ENCODE measurements around the gene FXYD6. TPM values are rescaled to one million over a fixed set of nuclear protein-coding genes. Genes with fewer than 3 reads are reported as not detected.
A peak's percentile ranks its signal among the peaks of the same experiment; 100 is the strongest.

FXYD6 gene
- total RNA-seq, 3 donors from 2014 or later: 16.0 to 25.0 (median 20.3) TPM

GRCh38 chr11:117805045-117805444 is 71.4 kb downstream of the FXYD6 start:
- intact Hi-C loops (cut with DNase I; ENCODE audit: low total_unique reads): loop anchor here (10.0 kb wide), 1 partner anchor 380 kb away; no protein-coding TSS in a partner anchor
- Histone ChIP-seq H3K27me3 (peaks cover 0 to 4% of the 10 kb centered on the region in 2 donors), H3K27ac (no peak overlapping the region), H3K36me3 (no peaks in the 10 kb centered on the region), H3K9me3 (no peaks in the 10 kb centered on the region), H3K4me3 (no peak overlapping the region), H3K4me1 (no peaks in the 10 kb centered on the region)
- TF ChIP-seq POLR2A (IDR thresholded peaks at IDR 0.05) (no peak), POLR2AphosphoS5 (IDR thresholded peaks at IDR 0.05) (no peak)
- TF ChIP-seq, protein P1, sequence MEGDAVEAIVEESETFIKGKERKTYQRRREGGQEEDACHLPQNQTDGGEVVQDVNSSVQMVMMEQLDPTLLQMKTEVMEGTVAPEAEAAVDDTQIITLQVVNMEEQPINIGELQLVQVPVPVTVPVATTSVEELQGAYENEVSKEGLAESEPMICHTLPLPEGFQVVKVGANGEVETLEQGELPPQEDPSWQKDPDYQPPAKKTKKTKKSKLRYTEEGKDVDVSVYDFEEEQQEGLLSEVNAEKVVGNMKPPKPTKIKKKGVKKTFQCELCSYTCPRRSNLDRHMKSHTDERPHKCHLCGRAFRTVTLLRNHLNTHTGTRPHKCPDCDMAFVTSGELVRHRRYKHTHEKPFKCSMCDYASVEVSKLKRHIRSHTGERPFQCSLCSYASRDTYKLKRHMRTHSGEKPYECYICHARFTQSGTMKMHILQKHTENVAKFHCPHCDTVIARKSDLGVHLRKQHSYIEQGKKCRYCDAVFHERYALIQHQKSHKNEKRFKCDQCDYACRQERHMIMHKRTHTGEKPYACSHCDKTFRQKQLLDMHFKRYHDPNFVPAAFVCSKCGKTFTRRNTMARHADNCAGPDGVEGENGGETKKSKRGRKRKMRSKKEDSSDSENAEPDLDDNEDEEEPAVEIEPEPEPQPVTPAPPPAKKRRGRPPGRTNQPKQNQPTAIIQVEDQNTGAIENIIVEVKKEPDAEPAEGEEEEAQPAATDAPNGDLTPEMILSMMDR (IDR thresholded peaks at IDR 0.05): no peak
- DNase-seq (ENCODE audit: low spot score in 2 of 2): no peak

- no peaks in the 10 kb centered on the region for H3K4me1 ChIP-seq
- no peak overlapping the region for H3K27ac ChIP-seq
- H3K36me3 ChIP-seq: no peaks in the 10 kb centered on the region
- H3K27me3 ChIP-seq: no peaks in the 10 kb centered on the region
- DNase-seq (ENCODE audit: low spot score in 2 of 2): no peak
- TF ChIP-seq POLR2A (IDR thresholded peaks at IDR 0.05) (no peak), POLR2AphosphoS5 (IDR thresholded peaks at IDR 0.05) (no peak)
- TF ChIP-seq, protein P1 (IDR thresholded peaks at IDR 0.05): no peak
- no peak overlapping the region for H3K4me3 ChIP-seq
- intact Hi-C loops (cut with DNase I; ENCODE audit: low total_unique reads): loop anchor here (10.0 kb wide), 1 partner anchor 379 kb away; no protein-coding TSS in a partner anchor
- H3K9me3 ChIP-seq: no peaks in the 10 kb centered on the region
Observed at GRCh38 chr11:117803896-117804295, 72.6 kb downstream of the FXYD6 start.

DNA sequence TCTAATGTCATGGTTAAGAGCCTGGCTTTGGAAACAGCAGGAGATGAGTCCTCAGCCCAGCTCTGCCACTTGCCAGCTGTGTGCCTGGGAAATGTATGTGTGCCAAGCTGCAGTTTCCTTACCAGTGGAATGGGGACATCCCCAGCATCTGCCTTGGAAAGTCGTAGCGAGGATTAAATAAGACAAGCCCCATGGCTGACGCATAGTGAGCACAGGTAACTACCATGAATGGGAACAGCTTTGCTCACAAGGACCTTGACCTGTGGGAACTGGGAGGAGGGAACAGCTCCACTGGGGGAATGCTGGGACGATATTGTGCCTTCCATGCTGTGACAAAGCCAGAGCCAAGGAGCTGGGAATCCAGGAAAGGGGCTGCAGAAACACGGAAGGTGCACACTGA is 76.8 kb downstream of the FXYD6 start:
- TF ChIP-seq POLR2A (IDR thresholded peaks at IDR 0.05) (no peak), POLR2AphosphoS5 (IDR thresholded peaks at IDR 0.05) (no peak)
- TF ChIP-seq, protein P1 (IDR thresholded peaks at IDR 0.05): no peak
- H3K27me3 ChIP-seq: peaks cover 5 to 27% of the 10 kb centered on the region in 2 donors

DNA sequence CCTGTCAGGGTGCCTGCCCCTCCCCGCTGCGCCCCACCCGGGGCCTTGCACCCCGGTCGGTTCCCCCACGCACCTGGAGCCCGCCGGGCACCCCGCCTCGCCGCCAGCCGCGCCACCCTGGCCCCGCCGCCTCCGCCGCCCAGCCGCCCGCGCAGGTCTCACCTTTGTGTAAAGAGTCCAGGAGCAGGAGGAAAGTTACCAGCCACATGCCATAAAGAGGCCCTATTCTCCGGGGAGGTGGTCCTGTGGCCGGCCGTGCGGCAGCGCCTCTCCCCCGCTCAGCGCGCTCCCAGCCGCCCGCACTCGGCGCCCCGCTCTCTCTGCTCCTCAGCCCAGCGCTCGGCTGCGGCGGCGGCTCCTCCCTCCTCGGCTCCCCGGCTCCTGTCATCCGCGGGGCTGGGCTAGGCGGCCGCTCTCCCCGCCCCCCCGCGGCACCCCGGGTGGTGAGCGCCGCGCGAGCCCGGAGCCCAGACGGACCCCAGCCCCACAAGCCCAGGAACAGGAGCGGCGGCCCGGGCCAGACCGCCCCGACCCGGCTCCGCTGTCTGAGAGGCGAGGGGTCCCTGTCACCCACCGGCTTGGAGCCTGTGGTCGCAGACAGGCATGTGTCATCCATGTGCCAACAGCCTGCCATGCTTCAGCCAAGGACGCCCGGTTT is 79.5 kb downstream of the FXYD6 start, which contains the start of gene DSCAML1:
Gene DSCAML1, minus strand, starts transcription at position 345 of the 658 bp plus-strand sequence. Its CDS starts 137 bp downstream, at position 208.
- Histone ChIP-seq H3K27ac (no peak within 1 kb of the TSS), H3K36me3 (no peaks in the 10 kb centered on the region), H3K4me1 (peaks cover 0 to 12% of the 10 kb centered on the region in 2 donors), H3K9me3 (no peaks in the 10 kb centered on the region), H3K27me3 (peaks cover 5 to 52% of the 10 kb centered on the region in 2 donors), H3K4me3 (peak within 1 kb of the TSS; percentile 24 to 65 (median 47))
- TF ChIP-seq, protein P1 (IDR thresholded peaks at IDR 0.05): no peak
- TF ChIP-seq POLR2AphosphoS5 (IDR thresholded peaks at IDR 0.05) (no peak), POLR2A (IDR thresholded peaks at IDR 0.05) (no peak)
- no peak for DNase-seq (ENCODE audit: low spot score in 2 of 2)
- intact Hi-C loops (cut with DNase I; ENCODE audit: low total_unique reads): no loop called here

More for the DNA sequence above, 76.8 kb downstream of the FXYD6 start:
- Histone ChIP-seq H3K36me3 (no peaks in the 10 kb centered on the region), H3K4me1 (peaks cover 0 to 12% of the 10 kb centered on the region in 2 donors), H3K4me3 (no peak overlapping the region), H3K27ac (no peak overlapping the region), H3K9me3 (no peaks in the 10 kb centered on the region)
- no peak for DNase-seq (ENCODE audit: low spot score in 2 of 2)
- intact Hi-C loops (cut with DNase I; ENCODE audit: low total_unique reads): loop anchor here (10.0 kb wide), 1 partner anchor 375 kb away; no protein-coding TSS in a partner anchor

DNA sequence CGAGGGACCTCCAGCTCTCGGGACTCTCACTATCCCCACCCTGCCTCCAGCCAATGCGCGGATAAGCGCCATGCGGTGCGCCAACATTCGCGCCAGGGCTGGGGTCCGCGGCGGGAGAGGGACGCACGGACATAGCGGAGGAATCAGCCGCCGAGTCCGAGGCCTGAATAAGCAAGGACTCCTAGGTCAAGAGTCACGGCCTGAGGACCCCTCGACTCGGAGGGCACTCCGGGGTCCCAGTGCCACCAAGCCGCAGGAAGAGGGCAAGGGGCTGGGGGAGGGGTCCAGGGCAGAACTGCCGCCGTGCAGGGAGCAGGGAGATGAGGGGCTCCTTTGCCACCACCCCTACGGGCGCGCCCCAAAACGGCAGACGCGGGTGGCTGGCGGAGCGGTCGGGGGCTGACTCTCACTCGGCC is 80.0 kb downstream of the FXYD6 start:
- no peak for DNase-seq (ENCODE audit: low spot score in 2 of 2)
- TF ChIP-seq, protein P1 (IDR thresholded peaks at IDR 0.05): no peak
- TF ChIP-seq POLR2AphosphoS5 (IDR thresholded peaks at IDR 0.05) (no peak), POLR2A (IDR thresholded peaks at IDR 0.05) (no peak)
- H3K27ac ChIP-seq: no peak overlapping the region
- H3K9me3 ChIP-seq: no peaks in the 10 kb centered on the region
- peaks cover 5 to 55% of the 10 kb centered on the region in 2 donors for H3K27me3 ChIP-seq
- no peaks in the 10 kb centered on the region for H3K36me3 ChIP-seq
- intact Hi-C loops (cut with DNase I; ENCODE audit: low total_unique reads): no loop called here
- peak overlapping the region; percentile 24 to 65 (median 47) for H3K4me3 ChIP-seq
- H3K4me1 ChIP-seq: peaks cover 0 to 12% of the 10 kb centered on the region in 2 donors

Measured in breast epithelium (tissue), 4 donors.